GM12875 (cell line): ENCODE results near the gene ZNF296.

Experiments used
- H3K4me3 ChIP-seq: one replicate; pipeline ENCODE4 v1.5.1; 2011; ENCODE audit warnings: low read depth, low read length, control low read depth
- TF ChIP-seq, protein P1 (sequence below): IDR thresholded peaks from 2 replicates; pipeline ENCODE4 v1.5.1; 2011; ENCODE audit warnings: low read depth, mild to moderate bottlenecking, control low read depth, inconsistent platforms, low read length, moderate library complexity, borderline replicate concordance; ENCODE audit not compliant: insufficient read depth

ZNF296 gene

DNA sequence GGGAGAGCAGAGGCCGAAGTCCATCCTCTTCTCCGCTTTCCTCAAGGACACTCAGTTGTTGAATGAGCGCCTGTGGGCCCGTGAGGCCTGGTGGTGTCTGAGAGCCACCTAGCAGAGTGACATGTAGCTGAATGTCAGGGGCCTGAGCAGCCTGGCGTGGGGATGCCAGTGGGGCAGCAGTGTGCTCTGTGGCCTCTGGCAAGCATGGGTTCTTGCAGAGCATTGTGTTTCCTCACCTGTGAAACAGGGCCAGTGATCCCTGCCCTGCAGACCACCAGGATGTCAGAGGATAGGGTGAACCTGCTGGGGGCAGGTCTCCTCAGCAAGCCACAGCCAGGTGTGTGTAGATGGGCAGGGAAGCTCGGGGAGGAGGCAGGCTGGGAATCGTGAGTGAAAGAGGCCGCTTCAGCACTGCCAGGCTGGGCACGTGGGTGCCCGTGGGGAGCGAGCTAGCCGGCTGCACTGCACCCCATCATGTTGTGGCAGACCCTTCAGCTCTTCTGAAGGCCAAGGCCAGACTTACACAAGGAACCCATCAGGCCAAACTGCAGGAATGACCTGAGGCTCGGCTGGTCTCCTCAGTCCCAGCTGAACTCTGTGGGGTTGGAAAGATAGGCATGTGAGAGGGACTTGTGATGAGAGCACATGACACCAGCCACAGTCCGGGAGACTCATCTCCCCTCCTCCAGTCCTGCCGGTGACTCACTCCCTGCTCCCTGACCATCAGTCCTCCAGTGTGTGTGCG is 21.7 kb upstream of the ZNF296 start:
- no peak overlapping the region for H3K4me3 ChIP-seq
- TF ChIP-seq, protein P1, sequence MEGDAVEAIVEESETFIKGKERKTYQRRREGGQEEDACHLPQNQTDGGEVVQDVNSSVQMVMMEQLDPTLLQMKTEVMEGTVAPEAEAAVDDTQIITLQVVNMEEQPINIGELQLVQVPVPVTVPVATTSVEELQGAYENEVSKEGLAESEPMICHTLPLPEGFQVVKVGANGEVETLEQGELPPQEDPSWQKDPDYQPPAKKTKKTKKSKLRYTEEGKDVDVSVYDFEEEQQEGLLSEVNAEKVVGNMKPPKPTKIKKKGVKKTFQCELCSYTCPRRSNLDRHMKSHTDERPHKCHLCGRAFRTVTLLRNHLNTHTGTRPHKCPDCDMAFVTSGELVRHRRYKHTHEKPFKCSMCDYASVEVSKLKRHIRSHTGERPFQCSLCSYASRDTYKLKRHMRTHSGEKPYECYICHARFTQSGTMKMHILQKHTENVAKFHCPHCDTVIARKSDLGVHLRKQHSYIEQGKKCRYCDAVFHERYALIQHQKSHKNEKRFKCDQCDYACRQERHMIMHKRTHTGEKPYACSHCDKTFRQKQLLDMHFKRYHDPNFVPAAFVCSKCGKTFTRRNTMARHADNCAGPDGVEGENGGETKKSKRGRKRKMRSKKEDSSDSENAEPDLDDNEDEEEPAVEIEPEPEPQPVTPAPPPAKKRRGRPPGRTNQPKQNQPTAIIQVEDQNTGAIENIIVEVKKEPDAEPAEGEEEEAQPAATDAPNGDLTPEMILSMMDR = no peak

DNA sequence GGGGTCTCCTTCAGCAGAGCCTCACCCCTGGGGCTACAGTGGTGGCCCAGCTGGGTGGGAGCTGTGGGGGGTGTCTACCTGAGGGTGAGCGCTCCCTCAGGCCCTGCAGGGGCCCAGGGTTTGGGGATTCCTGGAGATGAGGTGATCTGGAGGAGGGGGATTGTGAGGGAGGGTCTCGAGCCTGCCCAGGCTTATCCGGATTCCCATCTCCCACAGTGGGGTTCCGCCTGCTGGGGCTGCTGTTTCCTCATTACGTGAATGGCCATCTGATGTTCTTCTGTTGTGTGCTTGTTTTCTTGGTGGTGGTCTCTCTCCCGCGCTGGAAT is 21.1 kb upstream of the ZNF296 start:
- TF ChIP-seq, protein P1 = no peak
- H3K4me3 ChIP-seq = no peak overlapping the region

- TF ChIP-seq, protein P1 = no peak
- no peak overlapping the region for H3K4me3 ChIP-seq
These were observed 20.4 kb upstream of the ZNF296 start for GRCh38 chr19:45096700-45097099.

DNA sequence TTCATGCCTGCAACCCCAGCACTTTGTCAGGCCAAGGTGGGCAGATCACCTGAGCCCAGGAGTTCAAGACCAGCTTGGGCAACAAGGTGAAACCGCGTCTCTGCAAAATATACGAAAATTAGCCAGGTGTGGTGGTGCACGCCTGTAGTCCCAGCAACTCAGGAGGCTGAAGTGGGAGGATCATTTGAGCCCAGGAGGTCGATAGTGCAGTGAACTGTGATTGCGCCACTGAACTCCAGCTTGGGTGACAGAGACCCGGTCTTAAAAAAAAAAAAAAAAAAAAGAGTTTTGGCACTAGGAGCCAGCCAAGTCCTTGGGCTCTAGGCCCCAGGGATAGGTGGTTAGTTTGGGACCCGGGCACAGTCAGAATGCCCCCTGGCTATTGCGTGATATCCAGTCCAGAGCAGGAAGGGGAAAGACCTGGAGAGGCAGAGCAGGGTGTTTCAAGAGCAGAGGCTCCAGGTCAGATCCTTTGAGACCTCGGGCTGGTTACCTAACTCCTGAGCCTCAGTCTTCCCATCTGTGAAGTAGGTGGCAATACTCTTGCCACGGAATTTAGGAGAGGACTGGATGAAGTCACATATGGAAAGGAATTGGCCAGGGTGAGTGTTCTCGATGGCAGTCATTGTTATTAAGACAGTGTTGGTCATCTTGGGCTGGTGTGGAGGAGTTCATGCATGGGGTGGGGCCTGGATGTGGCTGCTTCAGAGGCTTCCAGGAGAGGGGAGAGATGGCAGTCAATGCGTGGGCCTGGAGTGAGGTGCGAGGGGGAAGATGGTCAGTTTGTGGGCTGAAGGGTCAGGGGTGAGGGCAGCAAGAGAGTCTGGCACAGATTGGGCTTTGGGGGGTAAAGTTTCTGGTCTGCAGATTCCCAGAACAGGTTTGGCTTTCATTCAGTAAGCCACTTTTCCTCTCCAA is 19.5 kb upstream of the ZNF296 start:
- TF ChIP-seq, protein P1 = no peak
- H3K4me3 ChIP-seq = no peak overlapping the region

GRCh38 chr19:45094707-45095106 is 18.4 kb upstream of the ZNF296 start:
- TF ChIP-seq, protein P1 = no peak
- no peak overlapping the region for H3K4me3 ChIP-seq

DNA sequence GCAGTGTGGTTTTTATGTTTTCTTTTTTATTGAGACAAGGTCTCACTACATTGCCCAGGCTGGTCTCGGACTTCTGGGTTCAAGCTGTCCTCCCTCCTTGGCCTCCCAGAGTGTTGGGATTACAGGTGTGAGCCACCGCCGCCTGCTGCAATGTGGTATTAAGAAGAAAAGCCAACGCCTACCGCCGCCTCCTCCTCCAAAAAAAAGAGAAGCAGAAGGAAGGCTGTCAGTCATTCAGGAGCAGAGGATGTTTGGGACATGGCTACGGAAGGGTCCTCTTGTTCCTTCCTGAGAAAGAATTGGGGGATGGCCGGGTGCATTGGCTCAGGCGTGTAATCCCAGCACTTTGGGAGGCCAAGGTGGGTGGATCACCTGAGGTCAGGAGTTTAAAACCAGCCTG is 17.9 kb upstream of the ZNF296 start:
- peak overlapping the region; percentile 82 for H3K4me3 ChIP-seq
- TF ChIP-seq, protein P1 = no peak
